Keratinocyte (primary cell): ENCODE results near the gene RAI1.

Experiments used
- EZH2 ChIP-seq: IDR thresholded peaks from one replicate; pipeline ENCODE4 v1.6.1; 2012; ENCODE audit warnings: inconsistent platforms, mild to moderate bottlenecking, low read length, moderate library complexity
- TF ChIP-seq, protein P1 (sequence below), 3 experiments: IDR thresholded peaks in 1 of 3; conservative IDR thresholded peaks in 1 of 3; optimal IDR thresholded peaks in 1 of 3; 2 replicates in 2 of 3; 3 replicates in 1 of 3; pipeline versions ENCODE3 to v1.5.1; 2011; ENCODE audit warnings: low read length in 3 of 3, mild to moderate bottlenecking in 3 of 3, moderate library complexity in 2 of 3, control low read depth in 1 of 3, inconsistent platforms in 1 of 3; ENCODE audit not compliant: insufficient read depth in 2 of 3; ENCODE audit errors: extremely low read depth in 1 of 3

DNA sequence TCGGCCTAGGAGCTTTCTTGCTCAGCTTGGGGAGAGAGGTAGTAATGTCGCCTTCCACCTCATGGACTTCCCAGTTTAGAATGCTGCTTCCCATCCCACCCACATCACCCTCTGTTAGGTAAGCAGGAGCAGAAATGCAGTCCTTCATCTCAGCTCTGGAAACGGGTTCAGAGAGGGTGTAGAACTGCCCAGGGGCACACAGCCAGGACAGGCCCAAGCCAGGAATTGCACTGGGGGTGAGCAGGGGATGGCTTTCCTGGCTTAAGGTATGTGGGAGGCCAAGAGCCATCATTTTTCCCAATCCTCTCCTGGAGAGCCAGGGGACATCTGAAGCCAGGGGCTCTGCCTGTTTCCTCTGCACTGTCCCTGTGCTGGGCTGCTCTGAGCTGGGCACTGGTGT lies 33.6 kb downstream of the RAI1 start:
- TF ChIP-seq, protein P1, sequence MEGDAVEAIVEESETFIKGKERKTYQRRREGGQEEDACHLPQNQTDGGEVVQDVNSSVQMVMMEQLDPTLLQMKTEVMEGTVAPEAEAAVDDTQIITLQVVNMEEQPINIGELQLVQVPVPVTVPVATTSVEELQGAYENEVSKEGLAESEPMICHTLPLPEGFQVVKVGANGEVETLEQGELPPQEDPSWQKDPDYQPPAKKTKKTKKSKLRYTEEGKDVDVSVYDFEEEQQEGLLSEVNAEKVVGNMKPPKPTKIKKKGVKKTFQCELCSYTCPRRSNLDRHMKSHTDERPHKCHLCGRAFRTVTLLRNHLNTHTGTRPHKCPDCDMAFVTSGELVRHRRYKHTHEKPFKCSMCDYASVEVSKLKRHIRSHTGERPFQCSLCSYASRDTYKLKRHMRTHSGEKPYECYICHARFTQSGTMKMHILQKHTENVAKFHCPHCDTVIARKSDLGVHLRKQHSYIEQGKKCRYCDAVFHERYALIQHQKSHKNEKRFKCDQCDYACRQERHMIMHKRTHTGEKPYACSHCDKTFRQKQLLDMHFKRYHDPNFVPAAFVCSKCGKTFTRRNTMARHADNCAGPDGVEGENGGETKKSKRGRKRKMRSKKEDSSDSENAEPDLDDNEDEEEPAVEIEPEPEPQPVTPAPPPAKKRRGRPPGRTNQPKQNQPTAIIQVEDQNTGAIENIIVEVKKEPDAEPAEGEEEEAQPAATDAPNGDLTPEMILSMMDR (optimal IDR thresholded peaks at IDR 0.05 in 1 of 3, IDR thresholded peaks at IDR 0.05 in 1 of 3, conservative IDR thresholded peaks at IDR 0.05 in 1 of 3; ENCODE audit: extremely low read depth in 1 of 3, insufficient read depth in 2 of 3, low read length in 3 of 3), result no peak
- TF ChIP-seq EZH2, result no peak
